ENCODE results near the gene RUNX3.

GRCh38 chr1:24855474-24855873 is 74.6 kb downstream of the RUNX3 start:
- TF ChIP-seq CTCF (IDR thresholded peaks at IDR 0.05; ENCODE audit: low read depth, low read length, poor library complexity, severe bottlenecking) = no peak
- TF ChIP-seq EZH2phosphoT487 (IDR thresholded peaks at IDR 0.05; ENCODE audit: borderline replicate concordance, low read length) = no peak
